Smooth muscle cell of the brain vasculature (primary cell): ENCODE results near the gene SLC2A4RG.

Experiments used
- DNase-seq: peaks from one replicate; pipeline ENCODE4 v3.0.0-alpha.2; 2012; ENCODE audit warnings: low read depth, low spot score

SLC2A4RG gene, protein sequence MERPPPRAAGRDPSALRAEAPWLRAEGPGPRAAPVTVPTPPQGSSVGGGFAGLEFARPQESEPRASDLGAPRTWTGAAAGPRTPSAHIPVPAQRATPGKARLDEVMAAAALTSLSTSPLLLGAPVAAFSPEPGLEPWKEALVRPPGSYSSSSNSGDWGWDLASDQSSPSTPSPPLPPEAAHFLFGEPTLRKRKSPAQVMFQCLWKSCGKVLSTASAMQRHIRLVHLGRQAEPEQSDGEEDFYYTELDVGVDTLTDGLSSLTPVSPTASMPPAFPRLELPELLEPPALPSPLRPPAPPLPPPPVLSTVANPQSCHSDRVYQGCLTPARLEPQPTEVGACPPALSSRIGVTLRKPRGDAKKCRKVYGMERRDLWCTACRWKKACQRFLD

DNA sequence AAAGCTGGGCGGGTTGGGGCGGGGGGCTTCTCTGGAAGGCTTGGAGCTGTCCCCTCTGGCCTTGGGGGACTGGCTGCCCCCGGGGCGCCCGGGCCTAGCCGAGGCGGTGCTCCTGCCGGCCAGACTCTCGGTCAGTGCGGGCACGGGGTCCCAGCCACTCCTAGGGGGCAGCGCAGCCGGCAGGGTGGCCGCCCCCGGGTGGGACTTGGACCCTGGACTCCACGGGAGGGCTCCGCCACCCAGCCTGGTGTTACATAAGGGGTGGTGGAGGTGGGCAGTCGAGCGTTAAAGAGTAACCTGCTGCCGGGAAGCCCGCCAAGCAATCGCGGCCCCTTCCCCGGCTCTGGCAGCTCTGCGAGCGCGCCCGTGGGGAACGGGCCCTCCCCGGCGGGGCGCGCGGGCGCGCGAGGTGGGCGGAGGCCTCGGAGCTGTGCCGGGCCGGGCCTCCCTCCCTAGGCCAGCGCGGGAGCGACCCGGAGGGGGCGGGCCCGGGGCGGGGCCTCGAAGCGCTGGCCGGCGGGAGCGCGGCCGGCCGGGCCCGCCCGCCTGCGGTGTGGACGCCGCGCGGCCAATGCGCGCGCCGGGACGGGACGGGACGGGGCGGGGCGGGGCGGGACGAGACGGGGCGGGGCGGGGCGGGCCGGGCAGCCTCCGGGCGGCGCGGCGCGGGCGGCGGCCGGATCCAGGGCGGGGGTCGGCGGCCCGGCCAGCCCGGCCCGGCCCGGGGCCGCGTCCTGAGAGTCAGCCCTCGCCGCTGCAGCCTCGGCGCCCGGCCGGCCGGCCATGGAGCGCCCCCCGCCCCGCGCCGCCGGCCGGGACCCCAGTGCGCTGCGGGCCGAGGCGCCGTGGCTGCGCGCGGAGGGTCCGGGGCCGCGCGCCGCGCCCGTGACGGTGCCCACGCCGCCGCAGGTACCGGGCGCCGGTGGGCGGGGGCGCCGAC, at the start of gene SLC2A4RG:
Gene SLC2A4RG (plus strand): TSS at position 647 of the 940 bp plus-strand sequence. CDS start 137 bp downstream, at position 784.
- no peak for DNase-seq

DNA sequence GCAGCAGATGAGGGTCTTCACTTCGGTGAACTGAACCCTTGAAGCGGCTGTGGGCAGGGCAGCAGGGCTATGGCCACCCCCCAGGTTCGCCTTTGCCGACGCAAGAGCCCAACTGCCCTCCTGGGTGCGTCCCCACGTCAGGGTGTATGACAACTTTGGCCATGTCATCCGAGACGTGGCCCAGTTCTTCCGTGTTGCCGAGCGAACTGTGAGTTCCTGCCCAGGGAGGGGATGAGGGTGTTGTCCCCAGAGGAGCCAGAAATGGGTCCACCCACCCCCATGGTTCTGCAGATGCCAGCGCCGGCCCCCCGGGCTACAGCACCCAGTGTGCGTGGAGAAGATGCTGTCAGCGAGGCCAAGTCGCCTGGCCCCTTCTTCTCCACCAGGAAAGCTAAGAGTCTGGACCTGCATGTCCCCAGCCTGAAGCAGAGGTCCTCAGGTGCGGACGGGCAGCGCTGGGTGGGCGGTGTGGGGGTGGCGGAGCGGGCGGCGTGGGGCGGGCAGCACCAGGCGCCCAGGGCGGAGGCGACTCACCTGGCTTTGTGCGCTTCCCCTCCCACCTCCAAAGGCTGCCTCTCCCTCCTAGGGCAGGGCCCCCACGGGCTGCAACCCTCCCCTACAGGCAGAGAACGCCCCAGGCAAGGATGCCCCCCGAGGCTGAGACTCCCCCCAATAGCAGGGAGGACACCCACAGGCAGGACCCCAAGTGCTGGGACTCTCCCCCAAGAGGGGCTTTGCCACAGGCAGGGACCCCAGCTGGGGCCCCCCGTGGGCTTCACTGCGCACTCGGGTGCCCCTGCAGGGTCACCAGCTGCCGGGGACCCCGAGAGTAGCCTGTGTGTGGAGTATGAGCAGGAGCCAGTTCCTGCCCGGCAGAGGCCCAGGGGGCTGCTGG, 49.3 kb upstream of the SLC2A4RG start:
- DNase-seq: no peak

DNA sequence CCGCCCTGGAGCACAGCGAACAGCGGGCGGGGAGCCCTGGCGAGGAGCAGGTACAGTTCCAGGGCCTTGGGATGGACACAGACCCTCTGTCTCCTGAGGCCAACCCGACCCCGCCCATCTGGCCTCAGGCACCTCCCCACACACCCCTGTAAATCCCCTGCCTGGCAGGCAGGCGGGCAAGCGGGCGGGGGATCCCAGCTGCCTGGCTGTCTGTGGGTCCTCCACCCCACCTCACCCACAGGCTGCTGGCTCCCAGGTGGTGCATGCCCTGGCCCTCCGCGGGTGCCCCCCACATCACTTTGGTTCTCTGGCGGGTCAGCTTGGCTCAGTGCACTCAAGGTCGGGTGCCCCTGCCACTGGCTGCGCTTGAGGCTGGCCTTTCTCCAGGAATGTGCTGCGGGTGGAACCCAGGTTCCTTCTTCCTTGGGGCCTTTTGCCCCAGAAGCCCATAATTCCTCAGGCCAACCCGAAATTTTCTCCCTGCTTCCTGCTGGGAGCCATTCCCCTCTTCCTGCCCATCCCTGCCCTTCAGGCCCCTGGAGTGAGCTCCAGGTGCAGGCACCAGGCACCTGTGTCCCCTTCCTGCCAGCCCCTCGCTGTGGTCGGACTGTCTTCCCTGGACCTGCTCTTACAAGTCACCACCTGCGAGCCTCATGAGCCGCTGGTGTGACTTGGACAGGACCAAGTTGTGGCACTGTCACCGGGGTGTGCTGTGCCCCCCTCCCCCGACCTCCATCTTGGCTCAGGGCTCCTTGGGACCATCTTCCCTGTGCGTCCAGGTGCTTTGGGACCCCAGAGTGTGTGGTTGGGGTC, 48.5 kb upstream of the SLC2A4RG start:
- DNase-seq: no peak

DNA sequence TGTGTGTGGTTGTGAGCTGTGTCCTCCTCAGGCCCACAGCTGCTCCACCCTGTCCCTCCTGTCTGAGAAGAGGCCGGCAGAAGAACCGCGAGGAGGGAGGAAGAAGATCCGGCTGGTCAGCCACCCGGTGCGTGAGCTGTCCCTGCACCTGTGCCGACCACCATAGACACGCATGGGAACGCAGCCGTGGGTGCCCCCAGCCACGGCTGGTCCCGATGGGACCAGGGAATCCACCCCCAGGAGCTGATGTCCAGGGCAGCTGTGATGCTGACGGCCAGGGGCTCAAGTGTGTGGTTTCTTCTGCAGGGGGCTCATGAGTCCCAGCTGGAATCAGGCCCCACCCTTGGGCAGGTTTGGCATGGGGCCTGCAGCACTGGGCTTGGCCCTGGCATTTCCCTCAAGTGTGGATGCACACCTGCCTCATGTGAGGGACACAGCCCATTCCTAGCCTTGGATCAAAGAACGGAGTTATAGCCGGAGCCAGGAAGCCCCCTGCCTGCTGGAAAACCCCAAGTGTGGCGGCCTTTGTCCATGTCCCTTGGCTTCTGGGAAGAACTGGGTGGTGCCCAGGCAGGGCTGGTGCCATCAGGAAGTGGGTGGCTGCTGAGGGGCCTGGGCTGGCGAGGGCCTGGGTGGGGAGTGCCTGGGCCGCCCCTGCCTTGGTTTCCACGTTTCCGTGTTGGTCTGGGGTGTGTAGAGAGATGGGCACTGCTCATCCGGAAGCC, 47.7 kb upstream of the SLC2A4RG start:
- DNase-seq: no peak

DNA sequence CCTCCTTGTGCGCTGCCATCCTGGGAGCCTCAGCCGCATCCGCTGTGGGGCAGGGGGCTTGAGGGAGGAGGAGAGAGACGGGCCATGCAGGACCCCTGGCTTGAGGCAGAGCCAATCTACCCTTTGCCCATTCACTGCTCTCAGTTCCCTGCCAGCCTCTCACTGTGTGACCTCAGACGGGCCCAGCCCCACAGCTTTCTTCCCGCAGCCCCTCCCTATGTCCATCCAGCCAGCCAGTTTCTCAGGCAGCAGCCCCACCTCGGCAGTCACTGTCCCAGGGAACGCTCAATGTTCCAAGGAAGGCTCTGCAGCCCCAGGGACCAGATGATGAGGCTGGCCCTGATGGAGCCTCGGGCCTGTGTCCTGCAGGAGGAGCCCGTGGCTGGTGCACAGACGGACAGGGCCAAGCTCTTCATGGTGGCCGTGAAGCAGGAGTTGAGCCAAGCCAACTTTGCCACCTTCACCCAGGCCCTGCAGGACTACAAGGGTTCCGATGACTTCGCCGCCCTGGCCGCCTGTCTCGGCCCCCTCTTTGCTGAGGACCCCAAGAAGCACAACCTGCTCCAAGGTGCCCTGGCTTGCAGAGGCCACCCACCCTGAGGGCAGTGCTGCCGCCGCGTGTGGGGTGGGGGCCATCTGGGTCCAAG, 47.0 kb upstream of the SLC2A4RG start:
- no peak for DNase-seq

DNA sequence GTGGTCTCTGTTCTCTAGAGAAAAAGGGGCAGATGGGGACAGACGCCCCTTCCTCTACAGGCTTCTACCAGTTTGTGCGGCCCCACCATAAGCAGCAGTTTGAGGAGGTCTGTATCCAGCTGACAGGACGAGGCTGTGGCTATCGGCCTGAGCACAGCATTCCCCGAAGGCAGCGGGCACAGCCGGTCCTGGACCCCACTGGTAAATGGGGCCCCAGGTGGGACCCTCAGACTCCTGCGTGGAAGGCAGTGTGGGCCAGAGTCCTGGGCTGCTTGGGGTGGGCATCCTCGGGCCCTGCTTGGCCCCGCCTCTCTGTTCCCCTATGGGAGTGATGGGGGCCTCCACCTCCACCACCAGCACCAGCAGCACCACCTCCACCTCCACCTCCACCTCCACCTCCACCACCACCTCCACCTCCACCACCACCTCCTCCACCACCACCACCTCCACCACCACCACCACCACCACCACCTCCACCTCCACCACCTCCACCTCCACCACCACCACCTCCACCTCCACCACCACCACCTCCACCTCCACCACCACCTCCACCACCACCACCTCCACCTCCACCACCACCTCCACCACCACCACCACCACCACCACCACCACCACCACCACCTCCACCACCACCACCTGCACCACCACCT, 46.4 kb upstream of the SLC2A4RG start:
- DNase-seq: no peak

DNA sequence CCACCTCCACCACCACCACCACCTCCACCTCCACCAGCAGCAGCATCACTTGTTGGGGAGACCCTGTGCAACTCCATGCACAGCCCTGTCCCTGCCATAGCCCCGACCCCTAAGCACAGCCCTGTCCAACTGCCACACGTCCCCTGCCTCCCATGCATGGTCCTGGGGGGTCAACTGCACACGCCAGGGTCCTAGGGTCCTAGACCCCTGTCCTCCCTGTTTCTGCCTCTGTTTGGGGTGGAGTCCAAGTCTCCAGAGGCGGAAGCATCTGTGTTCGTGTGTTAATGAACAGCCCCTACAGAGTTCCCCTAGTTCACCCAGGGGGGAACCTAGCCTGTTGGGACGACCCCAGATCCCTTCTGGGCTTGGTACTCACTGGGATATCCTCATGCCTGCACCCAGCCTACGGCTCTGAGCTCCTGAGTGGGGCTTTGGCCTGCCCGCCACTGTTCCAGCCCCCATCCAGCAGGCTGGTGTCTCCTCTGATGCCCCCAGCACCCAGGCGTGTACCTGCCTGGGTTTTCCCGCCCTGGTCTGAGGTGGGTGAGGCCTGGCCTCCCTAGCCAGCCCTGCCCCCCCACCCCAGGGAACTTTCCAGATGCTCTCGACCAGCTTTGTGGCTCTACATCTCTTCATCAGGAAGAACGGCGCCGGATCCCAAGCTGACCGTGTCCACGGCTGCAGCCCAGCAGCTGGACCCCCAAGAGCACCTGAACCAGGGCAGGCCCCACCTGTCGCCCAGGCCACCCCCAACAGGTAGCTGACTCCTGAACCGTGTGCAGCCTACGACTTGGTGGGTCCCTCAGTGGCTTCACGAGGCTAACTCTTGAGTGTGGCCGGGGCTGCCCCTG, 45.6 kb upstream of the SLC2A4RG start:
- DNase-seq: no peak

DNA sequence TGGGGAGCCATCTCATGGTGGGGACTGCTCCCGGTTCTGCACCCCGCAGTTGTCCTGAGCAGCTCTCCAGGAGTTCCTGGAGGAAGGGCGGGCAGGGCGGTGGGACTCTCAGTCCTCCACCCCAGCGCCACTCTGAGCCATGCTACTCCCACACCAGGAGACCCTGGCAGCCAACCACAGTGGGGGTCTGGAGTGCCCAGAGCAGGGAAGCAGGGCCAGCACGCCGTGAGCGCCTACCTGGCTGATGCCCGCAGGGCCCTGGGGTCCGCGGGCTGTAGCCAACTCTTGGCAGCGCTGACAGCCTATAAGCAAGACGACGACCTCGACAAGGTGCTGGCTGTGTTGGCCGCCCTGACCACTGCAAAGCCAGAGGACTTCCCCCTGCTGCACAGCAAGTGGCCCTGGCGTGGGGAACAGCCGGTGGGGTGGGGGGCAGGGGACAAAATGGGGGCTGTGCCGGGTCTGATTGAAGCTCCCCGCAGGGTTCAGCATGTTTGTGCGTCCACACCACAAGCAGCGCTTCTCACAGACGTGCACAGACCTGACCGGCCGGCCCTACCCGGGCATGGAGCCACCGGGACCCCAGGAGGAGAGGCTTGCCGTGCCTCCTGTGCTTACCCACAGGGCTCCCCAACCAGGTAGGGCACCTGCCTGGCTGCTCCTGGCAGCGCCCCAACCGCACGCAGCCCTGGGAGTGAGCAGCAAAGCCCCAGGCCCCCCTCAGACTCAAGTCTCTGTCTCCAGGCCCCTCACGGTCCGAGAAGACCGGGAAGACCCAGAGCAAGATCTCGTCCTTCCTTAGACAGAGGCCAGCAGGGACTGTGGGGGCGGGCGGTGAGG, 44.8 kb upstream of the SLC2A4RG start:
- DNase-seq: no peak

DNA sequence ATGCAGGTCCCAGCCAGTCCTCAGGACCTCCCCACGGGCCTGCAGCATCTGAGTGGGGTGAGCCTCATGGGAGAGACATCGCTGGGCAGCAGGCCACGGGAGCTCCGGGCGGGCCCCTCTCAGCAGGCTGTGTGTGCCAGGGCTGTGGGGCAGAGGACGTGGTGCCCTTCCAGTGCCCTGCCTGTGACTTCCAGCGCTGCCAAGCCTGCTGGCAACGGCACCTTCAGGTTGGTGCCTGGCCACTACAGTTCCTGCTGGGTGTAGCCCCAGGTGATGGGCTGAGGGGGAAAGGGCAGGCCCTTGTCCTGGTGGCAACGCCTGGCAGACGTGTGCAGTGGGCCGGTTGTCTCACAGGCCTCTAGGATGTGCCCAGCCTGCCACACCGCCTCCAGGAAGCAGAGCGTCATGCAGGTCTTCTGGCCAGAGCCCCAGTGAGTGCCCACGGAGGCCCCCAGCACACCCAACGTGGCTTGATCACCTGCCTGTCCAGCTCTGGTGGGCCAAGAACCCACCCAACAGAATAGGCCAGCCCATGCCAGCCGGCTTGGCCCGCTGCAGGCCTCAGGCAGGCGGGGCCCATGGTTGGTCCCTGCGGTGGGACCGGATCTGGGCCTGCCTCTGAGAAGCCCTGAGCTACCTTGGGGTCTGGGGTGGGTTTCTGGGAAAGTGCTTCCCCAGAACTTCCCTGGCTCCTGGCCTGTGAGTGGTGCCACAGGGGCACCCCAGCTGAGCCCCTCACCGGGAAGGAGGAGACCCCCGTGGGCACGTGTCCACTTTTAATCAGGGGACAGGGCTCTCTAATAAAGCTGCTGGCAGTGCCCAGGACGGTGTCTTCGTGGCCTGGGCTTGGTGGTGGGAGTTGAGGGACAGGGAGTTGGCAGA, 43.9 kb upstream of the SLC2A4RG start:
- DNase-seq: no peak

DNA sequence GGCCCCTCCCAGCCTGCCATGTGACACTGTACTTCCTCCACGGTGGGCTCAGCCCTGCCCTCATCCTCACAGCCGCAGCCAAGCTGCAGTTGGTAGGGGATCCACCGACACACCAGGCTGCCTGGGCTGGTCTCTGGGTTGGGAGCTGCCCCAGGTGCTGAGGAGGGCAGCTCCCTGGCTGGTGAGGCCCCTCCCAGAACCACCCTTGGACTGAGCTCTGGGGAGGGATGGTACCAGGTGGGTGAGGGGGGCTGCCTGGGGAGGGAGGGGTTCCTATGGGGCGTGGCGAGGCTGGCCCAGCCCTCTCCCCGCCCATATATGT, 43.3 kb upstream of the SLC2A4RG start:
- no peak for DNase-seq

DNA sequence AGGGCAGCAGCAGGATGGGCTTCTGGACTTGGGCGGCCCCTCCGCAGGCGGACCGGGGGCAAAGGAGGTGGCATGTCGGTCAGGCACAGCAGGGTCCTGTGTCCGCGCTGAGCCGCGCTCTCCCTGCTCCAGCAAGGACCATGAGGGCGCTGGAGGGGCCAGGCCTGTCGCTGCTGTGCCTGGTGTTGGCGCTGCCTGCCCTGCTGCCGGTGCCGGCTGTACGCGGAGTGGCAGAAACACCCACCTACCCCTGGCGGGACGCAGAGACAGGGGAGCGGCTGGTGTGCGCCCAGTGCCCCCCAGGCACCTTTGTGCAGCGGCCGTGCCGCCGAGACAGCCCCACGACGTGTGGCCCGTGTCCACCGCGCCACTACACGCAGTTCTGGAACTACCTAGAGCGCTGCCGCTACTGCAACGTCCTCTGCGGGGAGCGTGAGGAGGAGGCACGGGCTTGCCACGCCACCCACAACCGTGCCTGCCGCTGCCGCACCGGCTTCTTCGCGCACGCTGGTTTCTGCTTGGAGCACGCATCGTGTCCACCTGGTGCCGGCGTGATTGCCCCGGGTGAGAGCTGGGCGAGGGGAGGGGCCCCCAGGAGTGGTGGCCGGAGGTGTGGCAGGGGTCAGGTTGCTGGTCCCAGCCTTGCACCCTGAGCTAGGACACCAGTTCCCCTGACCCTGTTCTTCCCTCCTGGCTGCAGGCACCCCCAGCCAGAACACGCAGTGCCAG, 42.8 kb upstream of the SLC2A4RG start, which contains the start of gene TNFRSF6B:
Gene TNFRSF6B (plus strand): TSS at position 25 of the 729 bp plus-strand sequence. CDS start 116 bp downstream, at position 141.
- DNase-seq: no peak

DNA sequence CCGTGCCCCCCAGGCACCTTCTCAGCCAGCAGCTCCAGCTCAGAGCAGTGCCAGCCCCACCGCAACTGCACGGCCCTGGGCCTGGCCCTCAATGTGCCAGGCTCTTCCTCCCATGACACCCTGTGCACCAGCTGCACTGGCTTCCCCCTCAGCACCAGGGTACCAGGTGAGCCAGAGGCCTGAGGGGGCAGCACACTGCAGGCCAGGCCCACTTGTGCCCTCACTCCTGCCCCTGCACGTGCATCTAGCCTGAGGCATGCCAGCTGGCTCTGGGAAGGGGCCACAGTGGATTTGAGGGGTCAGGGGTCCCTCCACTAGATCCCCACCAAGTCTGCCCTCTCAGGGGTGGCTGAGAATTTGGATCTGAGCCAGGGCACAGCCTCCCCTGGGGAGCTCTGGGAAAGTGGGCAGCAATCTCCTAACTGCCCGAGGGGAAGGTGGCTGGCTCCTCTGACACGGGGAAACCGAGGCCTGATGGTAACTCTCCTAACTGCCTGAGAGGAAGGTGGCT, 42.2 kb upstream of the SLC2A4RG start:
- DNase-seq: no peak

DNA sequence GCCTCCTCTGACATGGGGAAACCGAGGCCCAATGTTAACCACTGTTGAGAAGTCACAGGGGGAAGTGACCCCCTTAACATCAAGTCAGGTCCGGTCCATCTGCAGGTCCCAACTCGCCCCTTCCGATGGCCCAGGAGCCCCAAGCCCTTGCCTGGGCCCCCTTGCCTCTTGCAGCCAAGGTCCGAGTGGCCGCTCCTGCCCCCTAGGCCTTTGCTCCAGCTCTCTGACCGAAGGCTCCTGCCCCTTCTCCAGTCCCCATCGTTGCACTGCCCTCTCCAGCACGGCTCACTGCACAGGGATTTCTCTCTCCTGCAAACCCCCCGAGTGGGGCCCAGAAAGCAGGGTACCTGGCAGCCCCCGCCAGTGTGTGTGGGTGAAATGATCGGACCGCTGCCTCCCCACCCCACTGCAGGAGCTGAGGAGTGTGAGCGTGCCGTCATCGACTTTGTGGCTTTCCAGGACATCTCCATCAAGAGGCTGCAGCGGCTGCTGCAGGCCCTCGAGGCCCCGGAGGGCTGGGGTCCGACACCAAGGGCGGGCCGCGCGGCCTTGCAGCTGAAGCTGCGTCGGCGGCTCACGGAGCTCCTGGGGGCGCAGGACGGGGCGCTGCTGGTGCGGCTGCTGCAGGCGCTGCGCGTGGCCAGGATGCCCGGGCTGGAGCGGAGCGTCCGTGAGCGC, 41.6 kb upstream of the SLC2A4RG start:
- no peak for DNase-seq

DNA sequence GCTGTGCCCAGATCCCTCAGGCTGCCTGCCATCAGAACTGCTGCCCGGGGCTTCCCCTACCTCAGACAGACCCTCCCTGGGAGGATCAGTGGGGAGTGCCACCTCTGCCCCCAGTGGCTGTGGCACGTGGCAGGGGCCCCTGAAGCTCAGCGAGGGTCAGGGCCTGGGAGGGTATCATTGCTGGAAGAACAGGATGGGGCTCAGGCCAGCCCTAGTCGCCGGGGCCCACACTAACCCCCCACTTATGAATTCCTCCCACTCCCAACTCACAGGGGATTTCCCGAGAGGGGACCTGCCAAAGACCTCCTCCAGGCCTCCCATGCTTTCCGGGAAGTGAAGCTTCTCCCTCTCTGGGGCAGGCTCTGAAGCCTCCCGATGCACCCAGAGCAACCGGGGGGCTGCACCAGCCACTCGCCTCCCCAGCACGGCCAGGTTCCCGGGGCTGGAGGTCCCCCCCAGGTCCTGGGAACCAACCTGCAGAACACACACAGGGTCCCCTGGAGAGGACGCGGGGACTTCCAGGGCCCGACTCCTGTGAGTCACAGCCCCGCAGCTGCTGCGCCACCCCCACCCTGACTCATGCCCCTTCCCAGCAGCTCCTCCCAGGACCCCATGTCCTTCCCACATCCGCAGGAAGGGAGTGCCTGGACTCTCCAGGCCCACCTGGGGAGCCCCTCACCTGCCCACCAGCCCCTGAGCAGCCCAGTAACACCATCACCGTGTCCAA, 40.7 kb upstream of the SLC2A4RG start:
- DNase-seq: peak; percentile 72
